Fibroblast of the aortic adventitia (primary cell): Measurements from ENCODE around the gene TMEM106B. TPM values are rescaled to one million over a fixed set of nuclear protein-coding genes. Genes with fewer than 3 reads are reported as not detected.

Source experiments
- DNase-seq: peaks from one replicate; pipeline ENCODE4 v3.0.0-alpha.2; 2010; ENCODE audit warnings: low read depth
- H3K4me3 ChIP-seq: 2 replicates; pipeline ENCODE4 v1.5.1; 2011; ENCODE audit warnings: low read depth, mild to moderate bottlenecking, control low read depth, low read length, moderate library complexity
- CTCF ChIP-seq: IDR thresholded peaks from 2 replicates; pipeline ENCODE4 v1.5.1; 2011; ENCODE audit warnings: mild to moderate bottlenecking, low read length, control low read depth, inconsistent platforms; ENCODE audit not compliant: insufficient read depth
- total RNA-seq: library from RNA; depleted of rRNA; stranded (reverse); fragments of >200 nt; gene quantifications from 2 replicates; pipeline ENCODE4 v1.2.3, GENCODE V29; 2012; ENCODE audit warnings: low replicate concordance

Gene TMEM106B
- total RNA-seq, 1 donor = 146 TPM

GRCh38 chr7:12228024-12228423 lies 16.9 kb downstream of the TMEM106B start:
- no peak for DNase-seq
- no peak for TF ChIP-seq CTCF
- H3K4me3 ChIP-seq = no peak overlapping the region

GRCh38 chr7:12229046-12229445 lies 18.0 kb downstream of the TMEM106B start:
- TF ChIP-seq CTCF = no peak
- H3K4me3 ChIP-seq = no peak overlapping the region
- DNase-seq = peak; percentile 42

GRCh38 chr7:12231097-12231496 lies 20.0 kb downstream of the TMEM106B start:
- no peak for TF ChIP-seq CTCF
- H3K4me3 ChIP-seq = no peak overlapping the region
- DNase-seq = no peak

GRCh38 chr7:12233175-12233574 lies 22.1 kb downstream of the TMEM106B start:
- H3K4me3 ChIP-seq = no peak overlapping the region
- DNase-seq = no peak
- TF ChIP-seq CTCF = no peak

- no peak overlapping the region for H3K4me3 ChIP-seq
- no peak for TF ChIP-seq CTCF
- no peak for DNase-seq
Measured at GRCh38 chr7:12234334-12234865, 23.3 kb downstream of the TMEM106B start.

- no peak overlapping the region for H3K4me3 ChIP-seq
- DNase-seq = no peak
- no peak for TF ChIP-seq CTCF
Measured at GRCh38 chr7:12235970-12236369, 24.9 kb downstream of the TMEM106B start.

GRCh38 chr7:12237007-12237406 lies 25.9 kb downstream of the TMEM106B start:
- no peak overlapping the region for H3K4me3 ChIP-seq
- no peak for TF ChIP-seq CTCF
- DNase-seq = no peak
